ENCODE results near the gene PLEKHA3. TPM values are rescaled to one million over a fixed set of nuclear protein-coding genes. Genes with fewer than 3 reads are reported as not detected.

The PLEKHA3 gene
- total and polyA plus RNA-seq, 2 experiments from 2014 or later, result 8.8 to 15.2 TPM

DNA sequence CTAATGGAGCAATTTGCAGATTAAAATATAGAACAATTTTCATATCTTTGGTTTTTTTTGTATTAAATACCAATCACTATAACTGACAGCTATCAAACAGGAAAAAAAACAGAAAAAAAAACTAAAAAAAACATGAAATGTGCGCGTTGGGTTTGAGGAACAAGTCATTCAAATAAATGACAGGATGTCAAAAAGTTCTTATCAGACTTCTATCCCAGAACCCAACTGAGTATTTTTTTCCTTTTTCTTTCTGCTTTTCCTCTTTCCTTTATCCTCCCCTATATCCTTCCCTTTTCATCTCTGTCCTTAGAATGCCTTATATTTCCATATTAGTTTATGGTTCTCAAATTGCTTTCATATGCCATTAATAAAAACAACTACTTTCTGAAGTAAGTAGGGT, 43.6 kb upstream of the PLEKHA3 start:
- H3K4me1 ChIP-seq (ENCODE audit: insufficient read depth), result no peaks in the 10 kb centered on the region
- DNase-seq (ENCODE audit: low spot score) (no peak), ATAC-seq (no peak)
- H3K27me3 ChIP-seq (ENCODE audit: insufficient read depth), result no peaks in the 10 kb centered on the region
- H3K9me2 ChIP-seq (ENCODE audit: insufficient read depth), result no peaks in the 10 kb centered on the region
- peaks cover 61% of the 10 kb centered on the region for H3K36me3 ChIP-seq (ENCODE audit: insufficient read depth)
- no peak overlapping the region for H3K27ac ChIP-seq (ENCODE audit: low read depth)
- peaks cover 3% of the 10 kb centered on the region for H3K27me3 Mint-ChIP-seq (ENCODE audit: insufficient read depth, low read depth, poor library complexity)
- H3K36me3 Mint-ChIP-seq (ENCODE audit: low read depth), result peaks cover 75% of the 10 kb centered on the region; the same call in 2 of the 3 replicates
- H3K4me3 ChIP-seq, result no peak overlapping the region
- no peak overlapping the region for H2AFZ ChIP-seq
- H3K4me1 Mint-ChIP-seq, result no peaks in the 10 kb centered on the region; the same call in 2 of the 3 replicates
- H4K20me1 ChIP-seq (replicated peaks; ENCODE audit: insufficient read depth), result no peaks in the 10 kb centered on the region; the same call in 1 of the 2 replicates
- H3F3A ChIP-seq (replicated peaks; ENCODE audit: low read depth), result no peaks in the 10 kb centered on the region
- H3K9me3 Mint-ChIP-seq, result no peaks in the 10 kb centered on the region
- no peak overlapping the region for H3K4me3 Mint-ChIP-seq
- H3K4me2 ChIP-seq, result no peak overlapping the region
- TF ChIP-seq, protein P1, sequence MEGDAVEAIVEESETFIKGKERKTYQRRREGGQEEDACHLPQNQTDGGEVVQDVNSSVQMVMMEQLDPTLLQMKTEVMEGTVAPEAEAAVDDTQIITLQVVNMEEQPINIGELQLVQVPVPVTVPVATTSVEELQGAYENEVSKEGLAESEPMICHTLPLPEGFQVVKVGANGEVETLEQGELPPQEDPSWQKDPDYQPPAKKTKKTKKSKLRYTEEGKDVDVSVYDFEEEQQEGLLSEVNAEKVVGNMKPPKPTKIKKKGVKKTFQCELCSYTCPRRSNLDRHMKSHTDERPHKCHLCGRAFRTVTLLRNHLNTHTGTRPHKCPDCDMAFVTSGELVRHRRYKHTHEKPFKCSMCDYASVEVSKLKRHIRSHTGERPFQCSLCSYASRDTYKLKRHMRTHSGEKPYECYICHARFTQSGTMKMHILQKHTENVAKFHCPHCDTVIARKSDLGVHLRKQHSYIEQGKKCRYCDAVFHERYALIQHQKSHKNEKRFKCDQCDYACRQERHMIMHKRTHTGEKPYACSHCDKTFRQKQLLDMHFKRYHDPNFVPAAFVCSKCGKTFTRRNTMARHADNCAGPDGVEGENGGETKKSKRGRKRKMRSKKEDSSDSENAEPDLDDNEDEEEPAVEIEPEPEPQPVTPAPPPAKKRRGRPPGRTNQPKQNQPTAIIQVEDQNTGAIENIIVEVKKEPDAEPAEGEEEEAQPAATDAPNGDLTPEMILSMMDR (conservative IDR thresholded peaks at IDR 0.05; ENCODE audit: low read depth in 2 of 2), result no peak
- TF ChIP-seq, protein P2, sequence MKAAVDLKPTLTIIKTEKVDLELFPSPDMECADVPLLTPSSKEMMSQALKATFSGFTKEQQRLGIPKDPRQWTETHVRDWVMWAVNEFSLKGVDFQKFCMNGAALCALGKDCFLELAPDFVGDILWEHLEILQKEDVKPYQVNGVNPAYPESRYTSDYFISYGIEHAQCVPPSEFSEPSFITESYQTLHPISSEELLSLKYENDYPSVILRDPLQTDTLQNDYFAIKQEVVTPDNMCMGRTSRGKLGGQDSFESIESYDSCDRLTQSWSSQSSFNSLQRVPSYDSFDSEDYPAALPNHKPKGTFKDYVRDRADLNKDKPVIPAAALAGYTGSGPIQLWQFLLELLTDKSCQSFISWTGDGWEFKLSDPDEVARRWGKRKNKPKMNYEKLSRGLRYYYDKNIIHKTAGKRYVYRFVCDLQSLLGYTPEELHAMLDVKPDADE (IDR thresholded peaks at IDR 0.05), result no peak
- no peak for TF ChIP-seq CREB1 (CRISPR knock-in tag; IDR thresholded peaks at IDR 0.05; ENCODE audit: low read depth)
- no peaks in the 10 kb centered on the region for H3K79me2 ChIP-seq (replicated peaks; ENCODE audit: insufficient read depth)
- no peak overlapping the region for H3K27ac Mint-ChIP-seq

DNA sequence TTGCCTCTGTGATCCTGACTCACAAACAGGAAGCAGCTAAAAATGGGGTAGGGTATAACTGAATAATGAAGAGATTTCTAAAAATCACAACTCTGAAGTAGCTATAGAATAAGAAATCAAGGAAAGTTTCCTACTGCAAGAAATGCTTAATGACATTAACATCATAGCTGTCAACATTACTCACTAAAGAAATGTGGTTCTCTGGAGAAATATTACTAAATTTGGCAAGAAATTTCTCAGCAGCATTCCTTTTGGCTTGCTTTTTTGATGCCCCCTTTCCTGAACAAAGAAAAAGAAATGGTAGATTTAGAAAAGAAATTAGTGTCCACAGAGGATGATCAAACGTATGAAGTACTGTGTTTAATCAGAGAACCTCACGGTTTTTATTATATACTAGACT, 38.8 kb upstream of the PLEKHA3 start:
- no peaks in the 10 kb centered on the region; the same call in 1 of the 2 replicates for H4K20me1 ChIP-seq (replicated peaks; ENCODE audit: insufficient read depth)
- H3K27ac Mint-ChIP-seq, result no peak overlapping the region
- no peak for TF ChIP-seq ZNF331 (CRISPR knock-in tag; IDR thresholded peaks at IDR 0.05; ENCODE audit: low read depth)
- TF ChIP-seq, protein P3, sequence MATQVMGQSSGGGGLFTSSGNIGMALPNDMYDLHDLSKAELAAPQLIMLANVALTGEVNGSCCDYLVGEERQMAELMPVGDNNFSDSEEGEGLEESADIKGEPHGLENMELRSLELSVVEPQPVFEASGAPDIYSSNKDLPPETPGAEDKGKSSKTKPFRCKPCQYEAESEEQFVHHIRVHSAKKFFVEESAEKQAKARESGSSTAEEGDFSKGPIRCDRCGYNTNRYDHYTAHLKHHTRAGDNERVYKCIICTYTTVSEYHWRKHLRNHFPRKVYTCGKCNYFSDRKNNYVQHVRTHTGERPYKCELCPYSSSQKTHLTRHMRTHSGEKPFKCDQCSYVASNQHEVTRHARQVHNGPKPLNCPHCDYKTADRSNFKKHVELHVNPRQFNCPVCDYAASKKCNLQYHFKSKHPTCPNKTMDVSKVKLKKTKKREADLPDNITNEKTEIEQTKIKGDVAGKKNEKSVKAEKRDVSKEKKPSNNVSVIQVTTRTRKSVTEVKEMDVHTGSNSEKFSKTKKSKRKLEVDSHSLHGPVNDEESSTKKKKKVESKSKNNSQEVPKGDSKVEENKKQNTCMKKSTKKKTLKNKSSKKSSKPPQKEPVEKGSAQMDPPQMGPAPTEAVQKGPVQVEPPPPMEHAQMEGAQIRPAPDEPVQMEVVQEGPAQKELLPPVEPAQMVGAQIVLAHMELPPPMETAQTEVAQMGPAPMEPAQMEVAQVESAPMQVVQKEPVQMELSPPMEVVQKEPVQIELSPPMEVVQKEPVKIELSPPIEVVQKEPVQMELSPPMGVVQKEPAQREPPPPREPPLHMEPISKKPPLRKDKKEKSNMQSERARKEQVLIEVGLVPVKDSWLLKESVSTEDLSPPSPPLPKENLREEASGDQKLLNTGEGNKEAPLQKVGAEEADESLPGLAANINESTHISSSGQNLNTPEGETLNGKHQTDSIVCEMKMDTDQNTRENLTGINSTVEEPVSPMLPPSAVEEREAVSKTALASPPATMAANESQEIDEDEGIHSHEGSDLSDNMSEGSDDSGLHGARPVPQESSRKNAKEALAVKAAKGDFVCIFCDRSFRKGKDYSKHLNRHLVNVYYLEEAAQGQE (IDR thresholded peaks at IDR 0.05; ENCODE audit: unreplicated experiment), result no peak
- no peaks in the 10 kb centered on the region for H3F3A ChIP-seq (replicated peaks; ENCODE audit: low read depth)
- no peak overlapping the region for H3K4me3 Mint-ChIP-seq
- no peaks in the 10 kb centered on the region for H3K4me1 ChIP-seq (ENCODE audit: insufficient read depth)
- H3K4me2 ChIP-seq, result no peak overlapping the region
- ATAC-seq (no peak), DNase-seq (ENCODE audit: low spot score) (no peak)
- H3K27me3 Mint-ChIP-seq (ENCODE audit: insufficient read depth, low read depth, poor library complexity), result no peaks in the 10 kb centered on the region
- no peak overlapping the region for H3K4me3 ChIP-seq
- no peaks in the 10 kb centered on the region; the same call in 2 of the 3 replicates for H3K4me1 Mint-ChIP-seq
- H3K36me3 ChIP-seq (ENCODE audit: insufficient read depth), result peaks cover 58% of the 10 kb centered on the region
- H3K36me3 Mint-ChIP-seq (ENCODE audit: low read depth), result peaks cover 72% of the 10 kb centered on the region; the same call in 2 of the 3 replicates
- H3K27me3 ChIP-seq (ENCODE audit: insufficient read depth), result no peaks in the 10 kb centered on the region
- H3K27ac ChIP-seq (ENCODE audit: low read depth), result no peak overlapping the region
- H3K9me2 ChIP-seq (ENCODE audit: insufficient read depth), result no peaks in the 10 kb centered on the region
- no peak overlapping the region for H2AFZ ChIP-seq
- no peaks in the 10 kb centered on the region for H3K79me2 ChIP-seq (replicated peaks; ENCODE audit: insufficient read depth)
- no peaks in the 10 kb centered on the region for H3K9me3 Mint-ChIP-seq

Data from GM23338 (cell line).